ENCODE results near the gene ZNF516. TPM values are rescaled to one million over a fixed set of nuclear protein-coding genes. Genes with fewer than 3 reads are reported as not detected.

ZNF516 gene
- total RNA-seq, 1 donor, result 16.3 TPM

GRCh38 chr18:76364282-76365259, 130.5 kb downstream of the ZNF516 start:
- no peak for TF ChIP-seq CTCF (IDR thresholded peaks at IDR 0.05; ENCODE audit: extremely low read depth, low read depth, low read length)
- peak overlapping the region; percentile 8 for H2AFZ ChIP-seq (ENCODE audit: low read length)
- peak overlapping the region; percentile 62 for H3K4me2 ChIP-seq (ENCODE audit: insufficient read depth, low read length)
- H3K27me3 ChIP-seq (ENCODE audit: insufficient read depth, low read length), result no peaks in the 10 kb centered on the region
- peaks cover 23% of the 10 kb centered on the region for H3K4me1 ChIP-seq (ENCODE audit: insufficient read depth, low read length)
- no peak overlapping the region for H3K4me3 ChIP-seq (ENCODE audit: insufficient read depth, low read length)
- H3K9me3 ChIP-seq (ENCODE audit: low read depth, low read length), result no peaks in the 10 kb centered on the region
- peaks cover 9% of the 10 kb centered on the region for H3K36me3 ChIP-seq (ENCODE audit: insufficient read depth, low read length)
- no peak for DNase-seq (ENCODE audit: insufficient read length, low spot score, missing footprints)
- H4K20me1 ChIP-seq (ENCODE audit: insufficient read depth, low read length), result no peaks in the 10 kb centered on the region
- H3K27ac ChIP-seq (ENCODE audit: low read depth, low read length), result peak overlapping the region; percentile 69
- H3K79me2 ChIP-seq (ENCODE audit: insufficient read depth, low read length), result no peaks in the 10 kb centered on the region

DNA sequence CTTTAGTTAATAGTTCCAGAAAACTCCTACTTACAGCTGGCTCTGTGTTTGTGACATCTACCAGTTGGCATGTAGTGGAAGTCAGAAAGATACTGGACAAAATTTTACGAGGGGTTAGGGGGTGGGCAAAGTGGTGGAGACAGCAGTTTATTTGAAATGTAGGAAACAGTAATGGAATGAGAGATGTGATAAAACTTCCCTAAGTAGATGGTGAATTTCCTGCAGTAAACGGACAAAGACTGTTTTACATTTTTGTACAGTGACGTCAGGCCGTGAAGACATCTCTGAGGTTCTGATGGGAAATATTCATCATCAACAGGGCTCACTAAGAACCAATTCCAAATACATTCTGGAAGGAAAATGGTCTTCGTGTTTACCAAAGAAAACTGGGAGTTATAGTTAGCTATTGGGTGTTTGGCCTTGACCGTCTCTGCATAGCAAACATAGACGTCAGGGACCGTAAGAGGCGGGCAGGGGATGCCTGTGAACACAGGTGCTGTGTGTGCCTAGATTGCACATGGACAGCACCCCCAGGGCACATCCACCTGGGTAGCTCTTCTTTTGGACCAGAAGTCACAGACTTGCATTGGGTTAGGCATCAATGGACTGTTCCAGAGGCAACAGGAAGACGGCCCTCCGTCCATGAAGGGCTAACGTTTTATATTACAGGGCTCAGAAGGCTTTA, 131.5 kb downstream of the ZNF516 start:
- H3K79me2 ChIP-seq (ENCODE audit: insufficient read depth, low read length), result no peaks in the 10 kb centered on the region
- H3K27ac ChIP-seq (ENCODE audit: low read depth, low read length), result peak overlapping the region; percentile 69
- TF ChIP-seq CTCF (IDR thresholded peaks at IDR 0.05; ENCODE audit: extremely low read depth, low read depth, low read length), result no peak
- peak overlapping the region; percentile 62 for H3K4me2 ChIP-seq (ENCODE audit: insufficient read depth, low read length)
- no peaks in the 10 kb centered on the region for H4K20me1 ChIP-seq (ENCODE audit: insufficient read depth, low read length)
- peak overlapping the region; percentile 35 for H3K4me3 ChIP-seq (ENCODE audit: insufficient read depth, low read length)
- H3K36me3 ChIP-seq (ENCODE audit: insufficient read depth, low read length), result peaks cover 7% of the 10 kb centered on the region
- no peaks in the 10 kb centered on the region for H3K27me3 ChIP-seq (ENCODE audit: insufficient read depth, low read length)
- no peaks in the 10 kb centered on the region for H3K9me3 ChIP-seq (ENCODE audit: low read depth, low read length)
- peak; percentile 93 for DNase-seq (ENCODE audit: insufficient read length, low spot score, missing footprints)
- H3K4me1 ChIP-seq (ENCODE audit: insufficient read depth, low read length), result peaks cover 23% of the 10 kb centered on the region
- H2AFZ ChIP-seq (ENCODE audit: low read length), result peak overlapping the region; percentile 36

DNA sequence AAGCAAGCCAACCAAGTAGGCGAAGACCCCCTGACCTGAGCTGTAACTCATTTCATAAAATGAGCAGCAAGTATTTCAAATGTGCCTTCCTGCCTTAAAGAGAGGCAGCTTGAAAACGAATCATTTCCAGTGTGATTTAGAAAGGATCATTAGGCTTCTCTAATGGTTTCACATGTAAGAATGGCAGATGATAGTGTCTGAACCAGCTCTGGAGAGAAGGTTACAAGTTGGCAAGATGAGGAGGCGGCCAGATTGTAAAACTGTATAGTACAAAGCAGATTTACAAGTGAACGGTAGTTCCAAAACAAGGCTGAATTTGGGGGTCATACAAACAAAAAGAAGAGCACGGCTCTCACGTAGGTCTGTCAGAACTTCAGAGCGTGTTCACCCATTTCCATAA, 132.4 kb downstream of the ZNF516 start:
- Histone ChIP-seq H3K4me2 (ENCODE audit: insufficient read depth, low read length) (peak overlapping the region; percentile 62), H3K27me3 (ENCODE audit: insufficient read depth, low read length) (no peaks in the 10 kb centered on the region), H3K9me3 (ENCODE audit: low read depth, low read length) (no peaks in the 10 kb centered on the region), H3K36me3 (ENCODE audit: insufficient read depth, low read length) (peaks cover 7% of the 10 kb centered on the region), H4K20me1 (ENCODE audit: insufficient read depth, low read length) (no peaks in the 10 kb centered on the region), H2AFZ (ENCODE audit: low read length) (no peak overlapping the region), H3K79me2 (ENCODE audit: insufficient read depth, low read length) (no peaks in the 10 kb centered on the region), H3K4me1 (ENCODE audit: insufficient read depth, low read length) (peaks cover 23% of the 10 kb centered on the region), H3K4me3 (ENCODE audit: insufficient read depth, low read length) (no peak overlapping the region), H3K27ac (ENCODE audit: low read depth, low read length) (peak overlapping the region; percentile 69)
- no peak for TF ChIP-seq CTCF (IDR thresholded peaks at IDR 0.05; ENCODE audit: extremely low read depth, low read depth, low read length)
- no peak for DNase-seq (ENCODE audit: insufficient read length, low spot score, missing footprints)

GRCh38 chr18:76361219-76361618, 133.8 kb downstream of the ZNF516 start:
- Histone ChIP-seq H4K20me1 (ENCODE audit: insufficient read depth, low read length) (no peaks in the 10 kb centered on the region), H3K36me3 (ENCODE audit: insufficient read depth, low read length) (peaks cover 11% of the 10 kb centered on the region), H2AFZ (ENCODE audit: low read length) (no peak overlapping the region), H3K27ac (ENCODE audit: low read depth, low read length) (no peak overlapping the region), H3K27me3 (ENCODE audit: insufficient read depth, low read length) (no peaks in the 10 kb centered on the region), H3K4me2 (ENCODE audit: insufficient read depth, low read length) (no peak overlapping the region), H3K9me3 (ENCODE audit: low read depth, low read length) (no peaks in the 10 kb centered on the region), H3K4me3 (ENCODE audit: insufficient read depth, low read length) (no peak overlapping the region), H3K4me1 (ENCODE audit: insufficient read depth, low read length) (peaks cover 23% of the 10 kb centered on the region), H3K79me2 (ENCODE audit: insufficient read depth, low read length) (no peaks in the 10 kb centered on the region)
- no peak for TF ChIP-seq CTCF (IDR thresholded peaks at IDR 0.05; ENCODE audit: extremely low read depth, low read depth, low read length)
- DNase-seq (ENCODE audit: insufficient read length, low spot score, missing footprints), result no peak
